GM18861 (cell line): ENCODE results near the gene TRIO.

ENCODE experiments used
- ATAC-seq: cut with Tn5 transposase; IDR thresholded peaks from one replicate; pipeline ENCODE4 v1.9.1; 2021; ENCODE audit not compliant: unreplicated experiment

TRIO gene

GRCh38 chr5:14313986-14314690, 171.0 kb downstream of the TRIO start:
- ATAC-seq, result no peak

GRCh38 chr5:14316471-14316870, 173.3 kb downstream of the TRIO start:
- ATAC-seq, result no peak

GRCh38 chr5:14319102-14319501, 176.0 kb downstream of the TRIO start:
- ATAC-seq, result no peak

GRCh38 chr5:14321936-14322335, 178.8 kb downstream of the TRIO start:
- no peak for ATAC-seq

GRCh38 chr5:14322437-14323187, 179.5 kb downstream of the TRIO start:
- ATAC-seq, result no peak

- no peak for ATAC-seq
These were observed 180.3 kb downstream of the TRIO start for GRCh38 chr5:14323466-14323865.

- ATAC-seq, result no peak
These were observed 182.2 kb downstream of the TRIO start for GRCh38 chr5:14325369-14325768.

- ATAC-seq, result no peak
These were observed 183.1 kb downstream of the TRIO start for GRCh38 chr5:14326035-14326903.

- ATAC-seq, result no peak
These were observed 184.5 kb downstream of the TRIO start for GRCh38 chr5:14327624-14328023.

- ATAC-seq, result no peak
These were observed 185.0 kb downstream of the TRIO start for GRCh38 chr5:14328144-14328543.

DNA sequence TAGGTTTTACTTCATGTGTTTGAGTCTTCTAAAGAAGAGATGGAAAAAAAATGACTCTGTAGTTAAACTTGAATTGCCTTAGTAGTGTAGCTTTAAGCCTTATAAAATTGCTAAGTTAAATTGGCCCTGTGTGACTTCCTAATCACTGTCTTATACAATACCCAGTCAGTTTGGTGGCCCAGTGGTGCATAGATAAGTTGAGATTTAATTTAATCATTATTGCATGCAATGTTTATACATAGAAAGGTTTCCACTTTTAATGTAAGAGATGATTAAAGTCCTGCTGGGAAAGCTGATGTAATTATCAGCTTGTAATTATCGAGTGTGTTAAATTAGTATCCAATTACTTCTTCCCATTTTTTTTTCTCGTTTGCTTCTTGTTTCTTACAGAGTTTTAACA, 187.1 kb downstream of the TRIO start:
- no peak for ATAC-seq

- no peak for ATAC-seq
These were observed 187.7 kb downstream of the TRIO start for GRCh38 chr5:14330729-14331385.

- ATAC-seq, result peak; percentile 72
These were observed 188.2 kb downstream of the TRIO start for GRCh38 chr5:14331386-14331781.

DNA sequence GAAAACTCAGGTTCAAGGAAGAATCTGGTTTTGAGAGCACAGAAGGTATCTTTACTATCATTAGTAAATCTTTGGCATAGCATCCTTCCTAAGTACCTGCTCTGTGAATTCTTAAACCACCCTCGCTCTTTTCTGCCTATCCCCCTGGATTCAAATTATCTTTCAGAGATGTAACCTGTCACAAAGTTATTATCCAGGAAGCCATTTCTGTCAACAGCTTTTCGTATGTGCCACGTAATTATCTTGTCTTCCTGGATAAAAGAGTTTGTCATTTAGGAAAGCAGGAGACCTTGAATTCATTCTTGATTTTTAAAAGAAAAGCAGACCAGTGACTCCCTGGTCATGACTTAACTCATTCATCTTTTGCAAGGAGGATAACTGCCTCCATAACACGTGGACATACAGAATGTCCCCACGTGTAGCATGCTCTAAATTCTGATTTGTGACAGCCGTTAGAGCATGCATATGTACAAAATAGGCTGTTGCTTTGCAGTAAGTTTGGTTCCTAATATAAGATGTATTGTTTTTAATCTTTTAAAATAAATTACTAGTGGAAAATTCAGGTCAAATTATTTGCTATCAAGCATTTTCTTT, 189.0 kb downstream of the TRIO start:
- ATAC-seq, result no peak

- no peak for ATAC-seq
These were observed 189.6 kb downstream of the TRIO start for GRCh38 chr5:14332746-14333145.

DNA sequence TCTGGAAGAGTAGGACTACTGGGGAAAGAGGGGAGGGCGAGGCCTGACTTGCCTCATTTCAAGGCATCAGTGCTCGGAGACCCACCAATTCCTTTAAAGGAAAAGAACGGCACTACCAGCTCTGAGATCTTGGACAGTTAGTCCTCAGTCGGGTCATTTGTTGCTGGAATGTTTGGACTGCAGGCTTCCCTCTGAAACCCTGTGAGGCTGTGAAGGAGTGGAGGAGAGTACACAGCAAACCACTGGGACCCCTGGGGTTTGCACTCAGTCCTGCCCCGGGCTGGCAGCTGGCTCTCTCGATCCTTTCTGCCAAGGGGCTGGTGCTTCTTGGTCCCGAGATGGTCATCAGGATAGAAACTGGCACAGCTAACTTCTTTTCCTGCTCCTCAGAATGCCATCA, 194.5 kb downstream of the TRIO start:
- no peak for ATAC-seq

- ATAC-seq, result no peak
These were observed 196.3 kb downstream of the TRIO start for GRCh38 chr5:14339468-14339867.

- no peak for ATAC-seq
These were observed 198.6 kb downstream of the TRIO start for GRCh38 chr5:14341571-14342230.

- peak; percentile 94 for ATAC-seq
These were observed 199.2 kb downstream of the TRIO start for GRCh38 chr5:14342306-14342705.

GRCh38 chr5:14343376-14343775, 200.2 kb downstream of the TRIO start:
- ATAC-seq, result no peak
